ENCODE data around the gene SNX8. TPM values are rescaled to one million over a fixed set of nuclear protein-coding genes. Genes with fewer than 3 reads are reported as not detected.
A peak's percentile ranks its signal among the peaks of the same experiment; 100 is the strongest.

SNX8 gene
- total and polyA plus RNA-seq, 2 of the 4 experiments (the other 2 are of a cell fraction) = 7.7 to 55.9 TPM

DNA sequence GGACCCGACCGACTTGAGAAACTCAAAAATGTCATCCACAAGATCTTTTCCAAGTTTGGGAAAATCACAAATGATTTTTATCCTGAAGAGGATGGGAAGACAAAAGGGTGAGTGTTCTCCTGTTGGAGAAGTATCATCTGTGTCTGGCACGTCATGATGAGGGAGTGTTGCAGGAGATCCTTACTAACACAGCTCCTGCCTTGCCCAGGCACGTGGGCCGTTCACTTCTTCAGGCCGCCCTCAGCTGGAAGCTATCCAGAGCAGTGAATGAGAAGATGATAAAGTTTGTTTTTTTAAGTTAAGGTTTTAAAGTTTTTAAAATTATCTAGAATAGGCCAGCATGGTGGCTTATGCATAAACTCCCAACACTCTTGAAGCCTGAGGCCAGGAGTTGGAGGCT, 46.6 kb upstream of the SNX8 start:
- peak; percentile 48 for DNase-seq
- no peak overlapping the region for H4K91ac ChIP-seq (ENCODE audit: insufficient read depth, low read depth, low read length)
- no peak overlapping the region for H2BK20ac ChIP-seq (ENCODE audit: low read depth, low read length)
- 0 out of 2 replicates have a peak overlapping the region, but pooled peaks have one; percentile 12 for H3K23ac ChIP-seq (ENCODE audit: low read depth, low read length)
- no peak overlapping the region for H2AK5ac ChIP-seq (ENCODE audit: low read depth, low read length)
- peaks cover 71% of the 10 kb centered on the region for H4K20me1 ChIP-seq (ENCODE audit: insufficient read depth, low read length)
- no peak overlapping the region for H4K8ac ChIP-seq (ENCODE audit: low read depth in 2 of 2, low read length in 2 of 2)
- H3K4me2 ChIP-seq (ENCODE audit: low read depth, low read length) = no peak overlapping the region
- H3K36me3 ChIP-seq (ENCODE audit: control insufficient read depth, insufficient read depth, low read length) = peaks cover 46% of the 10 kb centered on the region
- intact Hi-C loops (cut with micrococcal nuclease) = no loop called here
- in situ Hi-C loops (cut with MboI; ENCODE audit: low sequenced_read_pairs) = no loop called here
- peak; percentile 42 for ATAC-seq (ENCODE audit: low read depth)
- no peak overlapping the region for H2BK120ac ChIP-seq (ENCODE audit: low read depth, low read length)
- no peaks in the 10 kb centered on the region for H3K9me3 ChIP-seq (ENCODE audit: control insufficient read depth, insufficient read depth, low read length)
- no peak for TF ChIP-seq NFE2L2 (IDR thresholded peaks at IDR 0.05; ENCODE audit: low read depth, low read length)
- TF ChIP-seq MAZ (IDR thresholded peaks at IDR 0.05; ENCODE audit: borderline replicate concordance, low read depth, low read length) = no peak
- TF ChIP-seq POLR2A (IDR thresholded peaks at IDR 0.05; ENCODE audit: low read depth, low read length) = no peak
- TF ChIP-seq SMC3 (IDR thresholded peaks at IDR 0.05; ENCODE audit: low read depth, low read length) = no peak
- TF ChIP-seq, protein P1, sequence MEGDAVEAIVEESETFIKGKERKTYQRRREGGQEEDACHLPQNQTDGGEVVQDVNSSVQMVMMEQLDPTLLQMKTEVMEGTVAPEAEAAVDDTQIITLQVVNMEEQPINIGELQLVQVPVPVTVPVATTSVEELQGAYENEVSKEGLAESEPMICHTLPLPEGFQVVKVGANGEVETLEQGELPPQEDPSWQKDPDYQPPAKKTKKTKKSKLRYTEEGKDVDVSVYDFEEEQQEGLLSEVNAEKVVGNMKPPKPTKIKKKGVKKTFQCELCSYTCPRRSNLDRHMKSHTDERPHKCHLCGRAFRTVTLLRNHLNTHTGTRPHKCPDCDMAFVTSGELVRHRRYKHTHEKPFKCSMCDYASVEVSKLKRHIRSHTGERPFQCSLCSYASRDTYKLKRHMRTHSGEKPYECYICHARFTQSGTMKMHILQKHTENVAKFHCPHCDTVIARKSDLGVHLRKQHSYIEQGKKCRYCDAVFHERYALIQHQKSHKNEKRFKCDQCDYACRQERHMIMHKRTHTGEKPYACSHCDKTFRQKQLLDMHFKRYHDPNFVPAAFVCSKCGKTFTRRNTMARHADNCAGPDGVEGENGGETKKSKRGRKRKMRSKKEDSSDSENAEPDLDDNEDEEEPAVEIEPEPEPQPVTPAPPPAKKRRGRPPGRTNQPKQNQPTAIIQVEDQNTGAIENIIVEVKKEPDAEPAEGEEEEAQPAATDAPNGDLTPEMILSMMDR (conservative IDR thresholded peaks at IDR 0.05; ENCODE audit: low read depth, low read length) = no peak
- TF ChIP-seq BHLHE40 (IDR thresholded peaks at IDR 0.05; ENCODE audit: low read depth, low read length) = no peak
- no peak for TF ChIP-seq RAD21 (IDR thresholded peaks at IDR 0.05; ENCODE audit: low read length)
- TF ChIP-seq, protein P2, sequence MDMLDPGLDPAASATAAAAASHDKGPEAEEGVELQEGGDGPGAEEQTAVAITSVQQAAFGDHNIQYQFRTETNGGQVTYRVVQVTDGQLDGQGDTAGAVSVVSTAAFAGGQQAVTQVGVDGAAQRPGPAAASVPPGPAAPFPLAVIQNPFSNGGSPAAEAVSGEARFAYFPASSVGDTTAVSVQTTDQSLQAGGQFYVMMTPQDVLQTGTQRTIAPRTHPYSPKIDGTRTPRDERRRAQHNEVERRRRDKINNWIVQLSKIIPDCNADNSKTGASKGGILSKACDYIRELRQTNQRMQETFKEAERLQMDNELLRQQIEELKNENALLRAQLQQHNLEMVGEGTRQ (IDR thresholded peaks at IDR 0.05; ENCODE audit: low read depth, low read length) = no peak; the same call in 1 of the 2 replicates
- TF ChIP-seq FOS (IDR thresholded peaks at IDR 0.05; ENCODE audit: low read depth, low read length) = no peak
- no peak for TF ChIP-seq CEBPB (IDR thresholded peaks at IDR 0.05; ENCODE audit: low read depth, low read length)
- TF ChIP-seq MAFK (IDR thresholded peaks at IDR 0.05; ENCODE audit: low read depth, low read length) = no peak
- no peak for TF ChIP-seq MXI1 (IDR thresholded peaks at IDR 0.05; ENCODE audit: borderline replicate concordance, low read depth, low read length)
- TF ChIP-seq RFX5 (IDR thresholded peaks at IDR 0.05; ENCODE audit: low read depth, low read length) = no peak
- TF ChIP-seq RCOR1 (IDR thresholded peaks at IDR 0.05; ENCODE audit: insufficient replicate concordance, low read length) = no peak
- no peak for TF ChIP-seq CHD1 (IDR thresholded peaks at IDR 0.05; ENCODE audit: low read depth, low read length)
- TF ChIP-seq, protein P3, sequence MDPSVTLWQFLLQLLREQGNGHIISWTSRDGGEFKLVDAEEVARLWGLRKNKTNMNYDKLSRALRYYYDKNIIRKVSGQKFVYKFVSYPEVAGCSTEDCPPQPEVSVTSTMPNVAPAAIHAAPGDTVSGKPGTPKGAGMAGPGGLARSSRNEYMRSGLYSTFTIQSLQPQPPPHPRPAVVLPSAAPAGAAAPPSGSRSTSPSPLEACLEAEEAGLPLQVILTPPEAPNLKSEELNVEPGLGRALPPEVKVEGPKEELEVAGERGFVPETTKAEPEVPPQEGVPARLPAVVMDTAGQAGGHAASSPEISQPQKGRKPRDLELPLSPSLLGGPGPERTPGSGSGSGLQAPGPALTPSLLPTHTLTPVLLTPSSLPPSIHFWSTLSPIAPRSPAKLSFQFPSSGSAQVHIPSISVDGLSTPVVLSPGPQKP (IDR thresholded peaks at IDR 0.05; ENCODE audit: borderline replicate concordance, low read depth, low read length) = no peak
- peaks cover 6% of the 10 kb centered on the region; the same call in 1 of the 2 replicates for H3K4me1 ChIP-seq (ENCODE audit: control insufficient read depth, insufficient read depth, low read length)
- H3K27ac ChIP-seq (ENCODE audit: insufficient read depth, low read length) = no peak overlapping the region
- no peak overlapping the region for H4K5ac ChIP-seq (ENCODE audit: low read depth, low read length)
- dilution Hi-C loops (cut with HindIII; ENCODE audit: low sequenced_read_pairs, unreplicated experiment) = no loop called here
- H2AK9ac ChIP-seq (replicated peaks; ENCODE audit: low read depth, low read length, poor library complexity) = no peak overlapping the region
- no peaks in the 10 kb centered on the region for H3K27me3 ChIP-seq (ENCODE audit: control insufficient read depth, insufficient read depth, low read length)
- no peak overlapping the region for H2BK15ac ChIP-seq (ENCODE audit: low read depth, low read length)
- H2BK5ac ChIP-seq (ENCODE audit: low read depth, low read length, poor library complexity, severe bottlenecking) = no peak overlapping the region
- peaks cover 18 to 59% of the 10 kb centered on the region in 2 experiments for H3K79me1 ChIP-seq (ENCODE audit: low read depth in 1 of 2, low read length in 2 of 2)
- no peak overlapping the region for H3K9ac ChIP-seq (ENCODE audit: low read depth, low read length)
- no peak overlapping the region for H3K56ac ChIP-seq (ENCODE audit: extremely low read depth, insufficient read depth, low read length)
- H2AFZ ChIP-seq (replicated peaks; ENCODE audit: low read length, poor library complexity) = no peak overlapping the region
- H3K9me1 ChIP-seq (ENCODE audit: insufficient read depth, low read length) = peaks cover 8% of the 10 kb centered on the region
- no peak overlapping the region for H3K18ac ChIP-seq (ENCODE audit: low read depth, low read length)
- no peak overlapping the region for H3K4ac ChIP-seq (ENCODE audit: low read depth, low read length)
- no CpG with 5 or more reads among the region's 6 CpGs for WGBS, 2 experiments (ENCODE audit: extremely low coverage in 2 of 2, insufficient read length in 1 of 2)
- H3K14ac ChIP-seq (replicated peaks; ENCODE audit: low read depth, low read length) = no peak overlapping the region
- CTCF ChIA-PET = no interaction called here
- no TSS peak for BruUV-seq (replicated peaks)
- H3K4me3 ChIP-seq (ENCODE audit: insufficient read depth, low read depth, low read length) = no peak overlapping the region
- POLR2A ChIA-PET (ENCODE audit: unreplicated experiment) = no interaction called here

Measured in IMR-90 (cell line).